Measurements from ENCODE around the gene DUSP28. TPM values are rescaled to one million over a fixed set of nuclear protein-coding genes. Genes with fewer than 3 reads are reported as not detected.

DUSP28 gene
- total RNA-seq, 1 experiment from 2014 or later: 2.2 TPM

GRCh38 chr2:240588006-240588655, 28.0 kb downstream of the DUSP28 start:
- Histone ChIP-seq H3K4me3 (ENCODE audit: low read depth, low read length) (peak overlapping the region; percentile 71), H3K27me3 (replicated peaks; ENCODE audit: control insufficient read depth, insufficient read depth, low read length) (no peaks in the 10 kb centered on the region), H3K9me3 (no peaks in the 10 kb centered on the region), H3K4me1 (no peaks in the 10 kb centered on the region), H3K36me3 (ENCODE audit: control insufficient read depth, insufficient read depth, low read length) (no peaks in the 10 kb centered on the region)
- ChIA-PET POLR2A (interaction anchor here (0.6 to 3.6 kb wide), 2 partner anchors 17 to 270 kb away, joined by 3 to 31 read pairs; no protein-coding TSS in a partner anchor), CTCF (no interaction called here)
- Mint-ChIP-seq H3K4me1 (ENCODE audit: low read depth, unreplicated experiment) (peaks cover 16% of the 10 kb centered on the region), H3K9me3 (ENCODE audit: unreplicated experiment) (no peaks in the 10 kb centered on the region), H3K27me3 (ENCODE audit: insufficient read depth, unreplicated experiment) (no peaks in the 10 kb centered on the region), H3K36me3 (ENCODE audit: insufficient read depth, unreplicated experiment) (peaks cover 4% of the 10 kb centered on the region), H3K4me3 (ENCODE audit: unreplicated experiment) (peak overlapping the region; percentile 89), H3K27ac (ENCODE audit: unreplicated experiment) (no peak overlapping the region)
- no peak for TF ChIP-seq CTCF (IDR thresholded peaks at IDR 0.05; ENCODE audit: insufficient read depth in 1 of 2, low read depth in 1 of 2, low read length in 1 of 2, severe bottlenecking in 1 of 2, unreplicated experiment in 1 of 2)
- no peak for DNase-seq
- intact Hi-C loops (cut with micrococcal nuclease; ENCODE audit: unreplicated experiment): no loop called here
- no TSS peak for BruUV-seq (replicated peaks)

- no TSS peak for BruUV-seq (replicated peaks)
- Mint-ChIP-seq H3K27me3 (ENCODE audit: insufficient read depth, unreplicated experiment) (no peaks in the 10 kb centered on the region), H3K4me3 (ENCODE audit: unreplicated experiment) (no peak overlapping the region), H3K9me3 (ENCODE audit: unreplicated experiment) (no peaks in the 10 kb centered on the region), H3K36me3 (ENCODE audit: insufficient read depth, unreplicated experiment) (peaks cover 4% of the 10 kb centered on the region), H3K27ac (ENCODE audit: unreplicated experiment) (no peak overlapping the region), H3K4me1 (ENCODE audit: low read depth, unreplicated experiment) (peaks cover 16% of the 10 kb centered on the region)
- Histone ChIP-seq H3K4me3 (ENCODE audit: low read depth, low read length) (no peak overlapping the region), H3K4me1 (no peaks in the 10 kb centered on the region), H3K36me3 (ENCODE audit: control insufficient read depth, insufficient read depth, low read length) (no peaks in the 10 kb centered on the region), H3K9me3 (no peaks in the 10 kb centered on the region), H3K27me3 (replicated peaks; ENCODE audit: control insufficient read depth, insufficient read depth, low read length) (no peaks in the 10 kb centered on the region)
- intact Hi-C loops (cut with micrococcal nuclease; ENCODE audit: unreplicated experiment): no loop called here
- ChIA-PET CTCF (no interaction called here), POLR2A (interaction anchor here (3.6 kb wide), 1 partner anchor 17 kb away, joined by 31 read pairs; no protein-coding TSS in a partner anchor)
- no peak for TF ChIP-seq CTCF (IDR thresholded peaks at IDR 0.05; ENCODE audit: insufficient read depth in 1 of 2, low read depth in 1 of 2, low read length in 1 of 2, severe bottlenecking in 1 of 2, unreplicated experiment in 1 of 2)
- no peak for DNase-seq
These were observed 28.5 kb downstream of the DUSP28 start for GRCh38 chr2:240588669-240589068.

- no peaks in the 10 kb centered on the region for H3K27me3 ChIP-seq (replicated peaks; ENCODE audit: control insufficient read depth, insufficient read depth, low read length)
- CTCF ChIA-PET: no interaction called here
- Mint-ChIP-seq H3K36me3 (ENCODE audit: insufficient read depth, unreplicated experiment) (peaks cover 4% of the 10 kb centered on the region), H3K27ac (ENCODE audit: unreplicated experiment) (no peak overlapping the region), H3K27me3 (ENCODE audit: insufficient read depth, unreplicated experiment) (no peaks in the 10 kb centered on the region), H3K9me3 (ENCODE audit: unreplicated experiment) (no peaks in the 10 kb centered on the region), H3K4me3 (ENCODE audit: unreplicated experiment) (no peak overlapping the region), H3K4me1 (ENCODE audit: low read depth, unreplicated experiment) (peaks cover 16% of the 10 kb centered on the region)
- POLR2A ChIA-PET: interaction anchor here (3.6 kb wide), 1 partner anchor 16 kb away, joined by 31 read pairs; no protein-coding TSS in a partner anchor
- H3K4me3 ChIP-seq (ENCODE audit: low read depth, low read length): no peak overlapping the region
- H3K9me3 ChIP-seq: no peaks in the 10 kb centered on the region
- intact Hi-C loops (cut with micrococcal nuclease; ENCODE audit: unreplicated experiment): no loop called here
- BruUV-seq (replicated peaks): no TSS peak
- no peaks in the 10 kb centered on the region for H3K36me3 ChIP-seq (ENCODE audit: control insufficient read depth, insufficient read depth, low read length)
- TF ChIP-seq CTCF (IDR thresholded peaks at IDR 0.05; ENCODE audit: insufficient read depth in 1 of 2, low read depth in 1 of 2, low read length in 1 of 2, severe bottlenecking in 1 of 2, unreplicated experiment in 1 of 2): no peak
- no peak for DNase-seq
- no peaks in the 10 kb centered on the region for H3K4me1 ChIP-seq
These were observed 29.2 kb downstream of the DUSP28 start for GRCh38 chr2:240589375-240589774.
